Inferior parietal cortex (tissue), 1 donor: ENCODE measurements around the gene TLL2.

Experiments
- DNase-seq: peaks from one replicate; pipeline ENCODE4 v3.0.0-alpha.2; 2016; ENCODE audit errors: extremely low spot score

TLL2 gene

GRCh38 chr10:96463562-96463961 lies 50.2 kb downstream of the TLL2 start:
- no peak for DNase-seq

GRCh38 chr10:96462606-96463151 lies 51.0 kb downstream of the TLL2 start:
- DNase-seq: no peak

- DNase-seq: no peak
These were observed 53.4 kb downstream of the TLL2 start for GRCh38 chr10:96460316-96460715.

- DNase-seq: no peak
These were observed 56.4 kb downstream of the TLL2 start for GRCh38 chr10:96457341-96457740.

GRCh38 chr10:96456296-96456840 lies 57.4 kb downstream of the TLL2 start:
- DNase-seq: no peak

GRCh38 chr10:96453856-96454583 lies 59.7 kb downstream of the TLL2 start:
- DNase-seq: no peak

GRCh38 chr10:96452494-96453153 lies 61.1 kb downstream of the TLL2 start:
- DNase-seq: no peak

GRCh38 chr10:96450529-96451207 lies 63.1 kb downstream of the TLL2 start:
- DNase-seq: no peak

- DNase-seq: no peak
These were observed 65.2 kb downstream of the TLL2 start for GRCh38 chr10:96448558-96448957.

GRCh38 chr10:96448021-96448457 lies 65.7 kb downstream of the TLL2 start:
- DNase-seq: no peak

GRCh38 chr10:96446966-96447596 lies 66.6 kb downstream of the TLL2 start:
- DNase-seq: no peak

- no peak for DNase-seq
These were observed 71.6 kb downstream of the TLL2 start for GRCh38 chr10:96441987-96442643.

GRCh38 chr10:96441322-96441885 lies 72.3 kb downstream of the TLL2 start:
- no peak for DNase-seq

GRCh38 chr10:96440361-96441292 lies 73.1 kb downstream of the TLL2 start:
- DNase-seq: no peak

GRCh38 chr10:96439725-96440124 lies 74.0 kb downstream of the TLL2 start:
- no peak for DNase-seq

- DNase-seq: no peak
These were observed 77.7 kb downstream of the TLL2 start for GRCh38 chr10:96436035-96436434.

GRCh38 chr10:96431211-96431970 lies 82.3 kb downstream of the TLL2 start:
- no peak for DNase-seq

- DNase-seq: no peak
These were observed 86.4 kb downstream of the TLL2 start for GRCh38 chr10:96427291-96427690.

GRCh38 chr10:96422525-96422924 lies 91.2 kb downstream of the TLL2 start:
- no peak for DNase-seq
